ENCODE data around the gene SHBG. TPM values are rescaled to one million over a fixed set of nuclear protein-coding genes. Genes with fewer than 3 reads are reported as not detected.

Gene SHBG
- total RNA-seq, 1 donor: 0.36 TPM

DNA sequence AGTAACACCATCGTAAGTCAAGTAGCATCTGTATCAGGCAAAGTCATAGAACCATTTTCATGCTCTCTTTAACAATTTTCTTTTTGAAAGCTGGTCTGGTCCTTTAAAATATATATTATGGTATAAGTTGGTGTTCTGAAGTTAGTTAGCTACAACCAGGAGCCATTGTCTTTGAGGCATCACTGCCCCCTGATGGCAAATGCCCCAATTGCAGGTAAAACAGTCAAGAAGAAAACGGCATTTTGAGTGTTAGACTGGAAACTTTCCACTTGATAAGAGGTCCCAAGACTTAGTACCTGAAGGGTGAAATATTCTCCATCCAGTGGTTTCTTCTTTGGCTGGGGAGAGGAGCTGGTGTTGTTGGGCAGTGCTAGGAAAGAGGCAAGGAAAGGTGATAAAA lies 43.3 kb downstream of the SHBG start:
- H3K36me3 ChIP-seq (ENCODE audit: insufficient read depth, low read length): peaks cover 34% of the 10 kb centered on the region
- no peak for DNase-seq (ENCODE audit: insufficient read length, low spot score, missing footprints)

DNA sequence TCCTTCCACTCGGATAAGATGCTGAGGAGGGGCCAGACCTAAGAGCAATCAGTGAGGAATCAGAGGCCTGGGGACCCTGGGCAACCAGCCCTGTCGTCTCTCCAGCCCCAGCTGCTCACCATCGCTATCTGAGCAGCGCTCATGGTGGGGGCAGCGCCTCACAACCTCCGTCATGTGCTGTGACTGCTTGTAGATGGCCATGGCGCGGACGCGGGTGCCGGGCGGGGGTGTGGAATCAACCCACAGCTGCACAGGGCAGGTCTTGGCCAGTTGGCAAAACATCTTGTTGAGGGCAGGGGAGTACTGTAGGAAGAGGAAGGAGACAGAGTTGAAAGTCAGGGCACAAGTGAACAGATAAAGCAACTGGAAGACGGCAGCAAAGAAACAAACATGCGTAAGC lies 45.0 kb downstream of the SHBG start:
- H3K27ac ChIP-seq (ENCODE audit: low read depth, low read length): no peak overlapping the region
- peaks cover 4% of the 10 kb centered on the region for H4K20me1 ChIP-seq (ENCODE audit: insufficient read depth, low read length)
- H3K9me3 ChIP-seq (ENCODE audit: low read depth, low read length): peaks cover 3% of the 10 kb centered on the region
- H3K4me1 ChIP-seq (ENCODE audit: insufficient read depth, low read length): no peaks in the 10 kb centered on the region
- peaks cover 31% of the 10 kb centered on the region for H3K36me3 ChIP-seq (ENCODE audit: insufficient read depth, low read length)
- H3K27me3 ChIP-seq (ENCODE audit: insufficient read depth, low read length): no peaks in the 10 kb centered on the region
- H3K4me2 ChIP-seq (ENCODE audit: insufficient read depth, low read length): no peak overlapping the region
- no peak overlapping the region for H3K4me3 ChIP-seq (ENCODE audit: insufficient read depth, low read length)
- no peak overlapping the region for H2AFZ ChIP-seq (ENCODE audit: low read length)
- DNase-seq (ENCODE audit: insufficient read length, low spot score, missing footprints): no peak
- peaks cover 3% of the 10 kb centered on the region for H3K79me2 ChIP-seq (ENCODE audit: insufficient read depth, low read length)
- TF ChIP-seq, protein P1, sequence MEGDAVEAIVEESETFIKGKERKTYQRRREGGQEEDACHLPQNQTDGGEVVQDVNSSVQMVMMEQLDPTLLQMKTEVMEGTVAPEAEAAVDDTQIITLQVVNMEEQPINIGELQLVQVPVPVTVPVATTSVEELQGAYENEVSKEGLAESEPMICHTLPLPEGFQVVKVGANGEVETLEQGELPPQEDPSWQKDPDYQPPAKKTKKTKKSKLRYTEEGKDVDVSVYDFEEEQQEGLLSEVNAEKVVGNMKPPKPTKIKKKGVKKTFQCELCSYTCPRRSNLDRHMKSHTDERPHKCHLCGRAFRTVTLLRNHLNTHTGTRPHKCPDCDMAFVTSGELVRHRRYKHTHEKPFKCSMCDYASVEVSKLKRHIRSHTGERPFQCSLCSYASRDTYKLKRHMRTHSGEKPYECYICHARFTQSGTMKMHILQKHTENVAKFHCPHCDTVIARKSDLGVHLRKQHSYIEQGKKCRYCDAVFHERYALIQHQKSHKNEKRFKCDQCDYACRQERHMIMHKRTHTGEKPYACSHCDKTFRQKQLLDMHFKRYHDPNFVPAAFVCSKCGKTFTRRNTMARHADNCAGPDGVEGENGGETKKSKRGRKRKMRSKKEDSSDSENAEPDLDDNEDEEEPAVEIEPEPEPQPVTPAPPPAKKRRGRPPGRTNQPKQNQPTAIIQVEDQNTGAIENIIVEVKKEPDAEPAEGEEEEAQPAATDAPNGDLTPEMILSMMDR (IDR thresholded peaks at IDR 0.05; ENCODE audit: extremely low read depth, low read depth, low read length): no peak

More for the DNA sequence above, 43.3 kb downstream of the SHBG start:
- Histone ChIP-seq H3K4me3 (ENCODE audit: insufficient read depth, low read length) (no peak overlapping the region), H4K20me1 (ENCODE audit: insufficient read depth, low read length) (no peaks in the 10 kb centered on the region), H3K4me2 (ENCODE audit: insufficient read depth, low read length) (no peak overlapping the region), H3K9me3 (ENCODE audit: low read depth, low read length) (peaks cover 3% of the 10 kb centered on the region), H3K79me2 (ENCODE audit: insufficient read depth, low read length) (no peaks in the 10 kb centered on the region), H3K27me3 (ENCODE audit: insufficient read depth, low read length) (no peaks in the 10 kb centered on the region), H3K27ac (ENCODE audit: low read depth, low read length) (no peak overlapping the region), H2AFZ (ENCODE audit: low read length) (no peak overlapping the region), H3K4me1 (ENCODE audit: insufficient read depth, low read length) (no peaks in the 10 kb centered on the region)
- TF ChIP-seq, protein P1 (IDR thresholded peaks at IDR 0.05; ENCODE audit: extremely low read depth, low read depth, low read length): no peak

DNA sequence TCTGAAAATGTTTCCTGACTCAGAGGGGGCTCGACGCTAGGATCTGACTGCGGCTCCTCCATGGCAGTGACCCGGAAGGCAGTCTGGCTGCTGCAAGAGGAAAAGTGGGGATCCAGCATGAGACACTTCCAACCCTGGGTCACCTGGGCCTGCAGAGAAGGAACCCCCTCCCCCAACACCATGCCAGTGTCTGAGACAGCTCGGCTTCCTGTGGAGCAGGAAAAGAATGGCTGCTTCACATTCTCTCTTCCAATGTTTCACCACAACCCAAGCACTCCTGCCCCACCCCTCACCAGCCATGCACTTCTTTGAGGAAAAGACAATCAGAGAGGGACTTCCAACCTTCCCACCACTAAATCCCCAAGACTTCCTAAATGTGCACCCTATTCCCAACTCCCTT lies 46.6 kb downstream of the SHBG start:
- Histone ChIP-seq H3K27ac (ENCODE audit: low read depth, low read length) (no peak overlapping the region), H4K20me1 (ENCODE audit: insufficient read depth, low read length) (peaks cover 5% of the 10 kb centered on the region), H3K27me3 (ENCODE audit: insufficient read depth, low read length) (no peaks in the 10 kb centered on the region), H3K4me2 (ENCODE audit: insufficient read depth, low read length) (no peak overlapping the region), H3K36me3 (ENCODE audit: insufficient read depth, low read length) (peaks cover 24% of the 10 kb centered on the region), H2AFZ (ENCODE audit: low read length) (no peak overlapping the region), H3K79me2 (ENCODE audit: insufficient read depth, low read length) (peaks cover 3% of the 10 kb centered on the region), H3K4me3 (ENCODE audit: insufficient read depth, low read length) (no peak overlapping the region), H3K4me1 (ENCODE audit: insufficient read depth, low read length) (no peaks in the 10 kb centered on the region), H3K9me3 (ENCODE audit: low read depth, low read length) (peaks cover 3% of the 10 kb centered on the region)
- TF ChIP-seq, protein P1 (IDR thresholded peaks at IDR 0.05; ENCODE audit: extremely low read depth, low read depth, low read length): no peak
- no peak for DNase-seq (ENCODE audit: insufficient read length, low spot score, missing footprints)

DNA sequence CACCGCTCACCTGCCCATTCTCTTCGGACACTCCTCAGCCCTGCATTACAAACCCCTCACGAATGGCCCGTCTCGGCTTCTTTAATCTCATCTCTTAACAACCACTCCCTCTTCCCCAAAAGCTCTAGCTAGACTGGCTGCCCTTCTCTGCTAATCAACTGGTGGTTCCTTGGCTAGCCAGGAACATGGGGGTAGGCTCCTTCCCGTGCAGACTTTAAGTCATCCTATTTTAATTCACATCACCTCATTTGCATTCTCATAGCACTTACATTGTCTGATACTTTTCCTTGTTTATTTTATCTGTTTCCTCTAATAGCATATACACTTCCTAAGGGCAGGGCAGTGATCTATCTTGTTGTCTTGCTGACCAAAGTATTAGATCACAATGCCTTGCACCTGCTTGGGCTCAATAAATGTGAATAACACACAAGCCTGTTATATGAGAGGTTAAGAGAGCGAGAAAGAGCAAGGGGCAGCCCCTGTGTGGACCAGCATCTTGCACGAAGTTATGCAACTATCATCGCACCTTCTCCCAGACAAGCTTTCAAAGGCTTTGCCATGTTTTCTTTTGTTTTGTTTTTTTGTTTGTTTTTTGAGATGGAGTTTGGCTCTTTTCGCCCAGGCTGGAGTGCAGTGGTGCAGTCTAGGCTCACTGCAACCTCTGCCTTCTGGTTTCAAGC lies 47.6 kb downstream of the SHBG start:
- DNase-seq (ENCODE audit: insufficient read length, low spot score, missing footprints): no peak
- TF ChIP-seq, protein P1 (IDR thresholded peaks at IDR 0.05; ENCODE audit: extremely low read depth, low read depth, low read length): no peak

More for the DNA sequence above, 47.6 kb downstream of the SHBG start:
- no peaks in the 10 kb centered on the region for H3K27me3 ChIP-seq (ENCODE audit: insufficient read depth, low read length)
- H3K4me1 ChIP-seq (ENCODE audit: insufficient read depth, low read length): no peaks in the 10 kb centered on the region
- peaks cover 5% of the 10 kb centered on the region for H4K20me1 ChIP-seq (ENCODE audit: insufficient read depth, low read length)
- no peak overlapping the region for H3K27ac ChIP-seq (ENCODE audit: low read depth, low read length)
- peaks cover 21% of the 10 kb centered on the region for H3K36me3 ChIP-seq (ENCODE audit: insufficient read depth, low read length)
- no peak overlapping the region for H3K4me2 ChIP-seq (ENCODE audit: insufficient read depth, low read length)
- H3K79me2 ChIP-seq (ENCODE audit: insufficient read depth, low read length): peaks cover 7% of the 10 kb centered on the region
- no peak overlapping the region for H3K4me3 ChIP-seq (ENCODE audit: insufficient read depth, low read length)
- peaks cover 3% of the 10 kb centered on the region for H3K9me3 ChIP-seq (ENCODE audit: low read depth, low read length)
- no peak overlapping the region for H2AFZ ChIP-seq (ENCODE audit: low read length)

Small RNA genes within 50 kb of the gene (small RNA-seq; reads per million reads assigned to genes)
- not detected for gene CD68

Other genes starting within 250 kb of the SHBG start
- 0.36 TPM in 1 of 2 replicates, not detected in the other for gene TNK1, start 249.0 kb upstream of the SHBG start, total RNA-seq
- 19.4 and 27.9 TPM in 2 replicates for gene PLSCR3, start 235.6 kb upstream of the SHBG start, total RNA-seq
- 59.4 and 84.6 TPM in 2 replicates for gene TMEM256, start 226.0 kb upstream of the SHBG start, total RNA-seq
- gene NLGN2, start 222.3 kb upstream of the SHBG start, total RNA-seq: 5.3 and 5.8 TPM in 2 replicates
- gene SPEM1, start 209.8 kb upstream of the SHBG start, total RNA-seq: not detected in 2 replicates
- gene SPEM2, start 204.5 kb upstream of the SHBG start, total RNA-seq: not detected in 2 replicates
- not detected in 2 replicates for gene SPEM3, start 201.3 kb upstream of the SHBG start, total RNA-seq
- 1.2 and 1.8 TPM in 2 replicates for gene TMEM102, start 194.7 kb upstream of the SHBG start, total RNA-seq
- 0.29 and 0.36 TPM in 2 replicates for gene FGF11, start 190.6 kb upstream of the SHBG start, total RNA-seq
- 5.3 and 5.4 TPM in 2 replicates for gene CHRNB1, start 185.1 kb upstream of the SHBG start, total RNA-seq
- gene ZBTB4, start 150.5 kb upstream of the SHBG start, total RNA-seq: 36.2 and 36.5 TPM in 2 replicates
- not detected in 2 replicates for gene SLC35G6, start 148.7 kb upstream of the SHBG start, total RNA-seq
- 95.9 and 101 TPM in 2 replicates for gene POLR2A, start 145.8 kb upstream of the SHBG start, total RNA-seq
- gene TNFSF12, start 81.1 kb upstream of the SHBG start, total RNA-seq: 11.2 and 12.7 TPM in 2 replicates
- 0.59 and 1.1 TPM in 2 replicates for gene TNFSF13, start 71.4 kb upstream of the SHBG start, total RNA-seq
- gene SENP3, start 68.2 kb upstream of the SHBG start, total RNA-seq: 54.2 and 68.0 TPM in 2 replicates
- 31.8 and 55.7 TPM in 2 replicates for gene CD68, start 50.5 kb upstream of the SHBG start, total RNA-seq
- gene MPDU1, start 46.3 kb upstream of the SHBG start, total RNA-seq: 60.1 and 64.1 TPM in 2 replicates
- 0.59 and 0.72 TPM in 2 replicates for gene SOX15, start 40.0 kb upstream of the SHBG start, total RNA-seq
- 41.8 and 42.7 TPM in 2 replicates for gene FXR2, start 15.2 kb upstream of the SHBG start, total RNA-seq
- gene SAT2, start 2.3 kb upstream of the SHBG start, total RNA-seq: 41.3 and 52.5 TPM in 2 replicates
- gene ATP1B2, start 20.8 kb downstream of the SHBG start, total RNA-seq: under 0.01 TPM in 1 of 2 replicates, not detected in the other
- 63.9 and 71.3 TPM in 2 replicates for gene TP53, start 57.4 kb downstream of the SHBG start, total RNA-seq
- 3.5 and 4.3 TPM in 2 replicates for gene WRAP53, start 58.3 kb downstream of the SHBG start, total RNA-seq
- gene EFNB3, start 75.1 kb downstream of the SHBG start, total RNA-seq: 1.8 and 2.7 TPM in 2 replicates
- under 0.01 and 0.88 TPM in 2 replicates for gene DNAH2, start 87.6 kb downstream of the SHBG start, total RNA-seq
- 5.6 and 12.3 TPM in 2 replicates for gene KDM6B, start 204.1 kb downstream of the SHBG start, total RNA-seq
- 0.29 and 0.36 TPM in 2 replicates for gene TMEM88, start 224.9 kb downstream of the SHBG start, total RNA-seq
- gene NAA38, start 227.4 kb downstream of the SHBG start, total RNA-seq: 25.3 and 29.7 TPM in 2 replicates
- 8.3 and 10.5 TPM in 2 replicates for gene CYB5D1, start 227.9 kb downstream of the SHBG start, total RNA-seq